ENCODE measurements around the gene PTPRC.

Gene PTPRC

DNA sequence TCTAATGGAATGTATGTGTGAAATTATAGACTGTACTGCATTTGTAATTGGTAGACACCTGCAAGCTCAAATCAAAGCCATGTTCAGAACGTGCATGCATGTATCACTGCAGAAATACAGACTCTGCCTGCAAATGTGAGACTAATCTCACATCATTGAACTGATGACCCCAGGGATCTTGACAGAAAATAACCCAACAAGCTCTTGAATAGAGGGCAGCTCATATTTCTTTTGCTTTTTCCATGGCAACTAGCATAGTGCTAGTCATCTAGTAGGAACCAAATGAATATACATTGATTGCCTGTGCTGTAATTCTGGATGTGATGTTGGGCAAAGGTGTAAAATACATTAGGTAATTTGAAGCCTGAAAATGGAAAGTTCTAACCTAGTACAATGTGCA, 62.4 kb downstream of the PTPRC start:
- DNase-seq (ENCODE audit: low spot score), result no peak

DNA sequence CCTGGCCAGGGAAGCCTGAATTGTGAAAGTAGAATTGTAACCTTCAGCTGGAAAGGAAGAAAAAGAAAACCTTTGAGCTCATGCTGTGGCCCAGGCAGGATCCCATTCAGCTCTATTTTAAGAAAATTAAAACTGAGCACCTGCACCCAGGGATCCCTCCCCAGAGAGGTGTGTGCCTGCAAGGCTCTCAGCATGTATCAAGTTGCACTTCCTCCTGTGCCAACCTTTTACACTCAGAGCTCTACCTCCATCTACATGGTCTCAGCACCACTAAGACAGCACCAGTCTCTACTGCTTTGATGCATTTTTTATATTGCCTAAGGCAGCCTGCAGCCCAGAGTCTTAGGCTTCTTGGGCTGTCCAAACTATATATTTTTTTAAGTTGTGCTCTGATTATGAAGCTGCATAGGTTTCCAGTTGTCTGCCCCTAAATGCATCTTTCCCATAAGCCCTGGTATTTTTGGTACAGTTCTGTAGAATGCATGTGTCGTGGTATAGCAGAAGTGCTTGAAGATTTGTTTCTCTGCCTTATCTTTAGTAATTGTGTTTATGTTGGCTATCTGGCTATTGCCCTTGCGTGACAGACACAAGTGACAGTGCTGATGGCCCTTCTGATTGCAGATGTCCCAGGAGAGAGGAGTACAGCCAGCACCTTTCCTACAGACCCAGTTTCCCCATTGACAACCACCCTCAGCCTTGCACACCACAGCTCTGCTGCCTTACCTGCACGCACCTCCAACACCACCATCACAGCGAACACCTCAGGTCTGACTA, 63.1 kb downstream of the PTPRC start:
- no peak for DNase-seq (ENCODE audit: low spot score)

DNA sequence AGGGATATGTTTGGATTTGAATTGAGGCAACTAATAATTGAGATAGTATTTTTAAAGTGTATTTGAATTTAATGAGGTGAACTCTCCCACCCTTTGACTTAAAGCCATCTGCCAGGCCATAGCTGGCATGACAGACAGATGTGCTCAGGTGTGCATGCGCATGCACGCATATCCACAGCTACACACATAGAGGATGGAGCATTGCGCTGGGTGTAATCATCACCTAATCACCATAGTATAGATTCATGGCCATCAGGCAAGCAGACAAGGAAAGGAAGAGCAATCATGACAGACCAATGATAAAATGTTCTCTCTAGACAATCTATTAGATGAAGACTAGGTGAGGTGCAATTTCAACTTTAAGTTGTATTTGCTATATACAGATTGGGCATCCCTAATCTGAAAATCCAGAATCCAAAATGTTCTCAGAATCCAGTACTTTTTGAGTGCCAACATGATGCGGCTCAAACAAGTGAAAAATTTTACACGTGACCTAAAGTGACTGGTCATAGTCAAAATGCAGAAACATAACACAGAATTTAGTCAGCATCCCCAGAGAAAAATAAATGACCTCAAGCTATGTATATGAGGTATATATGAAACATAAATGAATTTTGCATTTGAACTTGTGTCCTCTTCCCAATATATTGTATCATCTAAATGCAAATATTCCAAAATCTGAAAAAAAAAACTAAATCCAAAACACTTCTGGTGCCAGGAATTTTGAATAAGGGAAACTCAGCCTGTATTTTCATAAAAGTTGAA, 70.1 kb downstream of the PTPRC start:
- no peak for DNase-seq (ENCODE audit: low spot score)

DNA sequence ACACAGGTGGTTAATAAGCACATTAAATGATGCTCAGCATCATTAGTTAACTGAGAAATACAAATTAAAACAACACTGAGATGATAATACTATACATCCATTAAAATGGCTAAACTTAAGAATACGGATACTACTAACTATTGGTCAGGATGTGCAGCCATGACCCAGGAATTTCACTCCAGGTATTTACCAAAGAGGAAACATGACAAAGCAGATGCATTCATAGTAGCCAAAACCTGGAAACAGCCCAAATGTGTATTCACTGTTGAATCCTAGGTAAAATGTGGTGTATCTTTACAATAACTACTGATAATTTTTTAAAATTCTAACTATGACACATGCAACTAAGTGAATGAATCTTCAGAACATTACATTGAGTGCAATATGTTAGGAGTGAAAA, 73.0 kb downstream of the PTPRC start:
- no peak for DNase-seq (ENCODE audit: low spot score)

DNA sequence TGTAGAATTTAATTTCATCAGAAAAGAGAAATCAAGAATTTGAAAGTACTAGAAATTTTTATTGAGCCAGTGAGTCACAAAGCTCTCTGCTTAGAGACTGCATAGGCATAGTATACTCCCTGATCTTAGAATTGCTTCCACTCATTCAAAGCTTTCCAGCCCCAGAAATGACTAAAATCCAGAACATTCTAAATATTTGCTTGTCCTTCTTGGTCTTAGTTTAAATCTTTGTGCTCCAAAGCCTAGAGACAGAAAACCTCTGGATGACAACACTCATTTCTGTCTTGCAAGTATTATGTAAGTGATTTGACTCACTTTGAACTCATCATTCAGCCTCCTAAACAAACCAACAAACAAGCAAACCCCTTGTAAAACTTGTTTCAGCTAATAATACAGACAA, 74.2 kb downstream of the PTPRC start:
- no peak for DNase-seq (ENCODE audit: low spot score)

DNA sequence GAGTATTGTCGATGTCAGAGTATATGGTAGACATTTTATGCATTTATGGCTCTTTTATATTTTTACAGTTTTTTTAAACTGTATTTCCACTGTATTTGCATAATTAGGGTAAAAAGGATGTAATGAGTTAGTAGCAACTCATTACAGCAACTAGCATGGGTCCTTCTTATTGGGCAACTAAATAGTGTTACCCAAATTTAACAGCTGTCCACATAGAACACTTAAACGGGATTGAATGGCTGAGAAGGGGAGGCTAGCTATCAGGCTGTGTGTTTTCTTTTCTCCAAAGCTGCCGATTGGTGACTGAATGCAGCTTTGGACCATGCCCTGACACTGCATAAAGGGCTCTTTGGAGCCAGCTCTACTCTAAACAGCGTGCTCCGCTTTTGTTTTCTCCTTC, 75.4 kb downstream of the PTPRC start:
- DNase-seq (ENCODE audit: low spot score), result no peak

DNA sequence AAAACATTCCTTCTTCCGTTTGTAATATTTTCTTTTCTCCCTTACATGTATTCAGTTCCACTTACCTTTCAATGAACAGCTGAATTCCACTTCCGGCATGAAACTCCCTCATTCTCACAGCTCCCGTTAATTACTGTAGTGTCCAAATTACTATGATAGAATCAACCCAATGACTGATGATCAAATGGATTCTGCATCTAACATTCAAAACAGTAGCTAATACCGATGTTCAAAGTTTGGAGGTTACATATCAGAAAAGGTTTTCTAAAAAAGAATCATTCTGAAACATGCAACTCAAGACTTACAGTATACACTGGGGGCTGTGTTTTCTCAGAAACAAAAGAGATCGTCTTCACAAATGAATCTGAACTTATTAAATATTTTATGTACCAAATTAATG, 77.2 kb downstream of the PTPRC start:
- no peak for DNase-seq (ENCODE audit: low spot score)

DNA sequence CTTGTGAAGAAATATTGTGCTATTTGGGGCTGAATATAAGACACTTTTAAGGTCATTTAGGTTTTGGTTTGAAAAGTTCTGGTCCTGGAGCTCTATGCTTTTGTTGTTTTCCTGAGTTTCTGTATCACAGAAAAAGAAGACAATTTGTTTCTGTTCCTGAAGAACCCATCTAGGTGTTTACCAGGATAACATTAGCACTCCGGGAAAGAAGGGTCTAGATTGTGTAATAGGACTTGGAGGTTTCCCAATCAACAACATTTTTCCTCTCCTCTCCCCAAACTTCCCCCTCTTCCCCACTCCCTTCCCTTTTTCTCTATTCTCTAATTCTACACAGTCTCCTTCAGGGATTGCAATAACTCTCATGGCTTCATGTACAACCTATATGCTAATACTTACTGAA, 78.7 kb downstream of the PTPRC start:
- no peak for DNase-seq (ENCODE audit: low spot score)

DNA sequence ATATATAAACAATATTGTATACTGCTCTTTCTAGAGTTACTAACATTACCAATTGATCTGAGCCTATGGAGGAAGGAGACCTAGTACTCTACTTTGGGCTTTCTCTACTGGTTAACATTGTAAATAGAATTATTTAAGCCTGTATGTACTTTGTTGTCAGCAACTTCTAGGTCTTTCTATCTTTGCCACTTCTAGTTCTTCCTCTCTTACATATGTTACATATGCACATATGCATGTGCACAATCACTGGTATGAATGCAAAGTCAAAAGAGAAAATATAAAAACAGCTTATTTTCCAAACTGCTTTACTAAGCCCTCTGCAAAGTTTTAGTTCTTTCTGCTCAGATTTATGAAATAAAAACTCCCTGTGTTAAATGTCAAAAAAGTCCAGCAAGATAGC, 84.3 kb downstream of the PTPRC start:
- no peak for DNase-seq (ENCODE audit: low spot score)

DNA sequence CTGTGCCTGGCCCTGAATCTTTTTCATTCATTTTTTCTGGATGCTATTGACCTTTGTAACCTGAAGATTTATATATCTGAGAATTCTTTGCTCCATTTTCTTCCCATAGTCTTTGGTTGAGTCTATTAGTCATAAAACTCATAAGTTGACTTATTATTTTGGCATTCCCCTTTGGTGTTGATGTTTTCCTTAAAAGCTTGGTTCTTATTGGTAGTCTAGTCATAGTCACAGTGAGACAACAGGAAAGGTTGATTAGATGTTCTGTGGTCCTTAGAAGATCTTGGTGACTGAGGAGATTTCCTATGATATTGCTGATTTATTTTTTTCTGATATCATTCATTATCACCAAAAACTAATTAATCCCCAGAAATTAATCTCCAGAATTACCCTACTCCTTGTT, 86.2 kb downstream of the PTPRC start:
- no peak for DNase-seq (ENCODE audit: low spot score)

DNA sequence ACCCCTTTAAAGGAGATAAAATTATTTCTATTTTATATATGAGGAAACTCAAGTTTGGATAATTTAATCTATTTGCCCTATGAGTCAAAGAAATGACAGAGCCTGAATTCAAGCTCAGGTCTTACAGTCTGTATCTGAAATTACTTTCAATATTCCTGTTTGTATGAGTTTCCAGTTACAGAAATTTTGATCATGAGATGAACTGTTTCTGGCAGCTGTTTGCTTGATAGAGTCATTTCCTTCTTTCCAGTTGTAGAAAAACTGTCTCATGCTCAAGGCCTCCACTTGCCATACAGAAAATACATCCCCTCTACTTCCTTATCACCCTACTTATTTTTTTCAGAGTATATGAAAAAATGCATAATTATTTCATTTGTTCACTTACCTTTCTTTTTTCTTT, 87.6 kb downstream of the PTPRC start:
- no peak for DNase-seq (ENCODE audit: low spot score)

DNA sequence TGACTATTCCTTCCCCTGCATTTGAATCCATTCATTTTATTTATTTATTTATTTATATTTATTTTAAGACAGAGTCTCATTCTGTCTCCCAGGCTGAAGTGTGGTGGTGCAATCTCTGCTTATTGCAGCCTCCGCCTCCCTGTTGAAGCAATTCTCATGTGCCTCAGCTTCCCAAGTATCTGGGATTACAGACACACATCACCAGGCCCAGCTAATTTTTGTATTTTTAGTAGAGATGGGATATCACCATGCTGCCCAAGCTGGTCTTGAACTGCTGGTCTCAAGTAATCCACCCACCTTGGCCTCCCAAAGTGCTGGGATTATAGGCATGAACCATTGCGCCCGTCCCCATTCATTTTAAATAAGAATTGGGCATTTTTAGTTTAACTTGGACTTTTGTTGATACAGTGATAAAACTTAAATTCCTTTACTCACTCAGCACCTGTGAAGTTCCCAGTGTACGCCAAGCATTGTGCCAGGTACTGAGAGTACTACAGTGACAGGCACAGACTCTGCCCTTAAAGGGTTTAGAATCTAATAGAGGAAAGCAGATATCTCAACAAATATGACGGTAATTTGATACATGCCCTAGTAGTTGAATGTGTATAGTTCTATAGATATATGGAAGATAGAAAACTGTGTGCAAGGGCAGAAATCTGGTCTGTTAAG, 90.5 kb downstream of the PTPRC start:
- no peak for DNase-seq (ENCODE audit: low spot score)

DNA sequence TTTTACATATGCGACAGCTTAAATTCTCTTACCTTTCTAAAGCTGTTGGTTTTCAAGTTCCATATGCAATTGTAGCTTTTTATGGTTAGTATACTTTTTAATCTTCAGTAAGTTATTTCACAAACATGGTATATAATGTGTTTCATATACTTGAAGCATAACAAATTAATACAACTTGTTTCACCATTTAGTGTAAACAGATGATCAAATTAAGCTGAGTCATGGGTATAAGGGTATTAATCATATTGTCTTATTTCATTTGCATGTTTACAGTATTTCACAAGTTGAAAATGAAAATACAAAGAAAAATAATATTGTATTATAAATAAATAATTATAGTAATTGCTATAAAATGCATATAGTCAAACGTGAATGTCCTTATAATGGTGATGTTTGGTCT, 92.1 kb downstream of the PTPRC start:
- DNase-seq (ENCODE audit: low spot score), result no peak

DNA sequence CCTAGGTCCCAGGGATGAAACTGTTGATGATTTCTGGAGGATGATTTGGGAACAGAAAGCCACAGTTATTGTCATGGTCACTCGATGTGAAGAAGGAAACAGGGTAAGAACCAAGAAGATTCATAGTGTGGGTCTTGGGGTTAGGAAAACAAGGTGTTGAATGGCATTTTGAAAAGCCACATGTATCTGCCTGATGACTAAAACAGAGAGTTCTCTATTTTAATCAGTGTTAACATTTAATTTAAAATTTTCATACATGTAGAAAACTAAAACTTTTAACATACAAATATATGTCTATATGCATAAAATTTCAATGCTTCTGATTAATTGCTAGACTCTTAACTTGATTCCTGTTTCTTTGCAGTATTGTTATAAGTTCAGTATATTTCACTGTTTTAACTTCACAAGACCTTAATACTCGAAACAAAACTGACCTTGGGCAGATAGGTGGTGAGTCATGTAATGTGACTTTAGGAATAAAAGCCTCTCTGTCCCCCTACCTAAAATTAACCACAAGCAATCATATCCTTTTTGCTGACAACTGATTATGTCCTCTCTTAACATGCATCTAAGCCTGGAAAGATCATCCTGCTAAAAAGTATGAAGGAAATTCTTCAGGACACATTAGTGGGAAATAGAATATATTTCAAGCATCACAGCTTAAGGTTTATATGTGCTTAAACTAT, 95.6 kb downstream of the PTPRC start:
- DNase-seq (ENCODE audit: low spot score), result no peak

DNA sequence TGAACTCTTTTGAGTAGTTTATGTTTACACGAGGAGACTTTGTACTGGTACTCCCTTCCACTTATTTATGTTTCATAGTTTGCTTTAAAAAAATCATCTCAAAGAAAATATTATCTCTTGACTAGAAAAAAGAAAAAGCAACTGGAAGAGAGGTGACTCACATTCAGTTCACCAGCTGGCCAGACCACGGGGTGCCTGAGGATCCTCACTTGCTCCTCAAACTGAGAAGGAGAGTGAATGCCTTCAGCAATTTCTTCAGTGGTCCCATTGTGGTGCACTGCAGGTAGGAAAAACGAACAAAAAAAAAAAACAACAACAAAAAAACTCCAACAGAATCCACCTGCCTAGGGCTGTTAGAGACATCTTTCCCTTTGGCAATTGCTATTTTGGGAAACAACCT, 102.9 kb downstream of the PTPRC start:
- DNase-seq (ENCODE audit: low spot score), result no peak

DNA sequence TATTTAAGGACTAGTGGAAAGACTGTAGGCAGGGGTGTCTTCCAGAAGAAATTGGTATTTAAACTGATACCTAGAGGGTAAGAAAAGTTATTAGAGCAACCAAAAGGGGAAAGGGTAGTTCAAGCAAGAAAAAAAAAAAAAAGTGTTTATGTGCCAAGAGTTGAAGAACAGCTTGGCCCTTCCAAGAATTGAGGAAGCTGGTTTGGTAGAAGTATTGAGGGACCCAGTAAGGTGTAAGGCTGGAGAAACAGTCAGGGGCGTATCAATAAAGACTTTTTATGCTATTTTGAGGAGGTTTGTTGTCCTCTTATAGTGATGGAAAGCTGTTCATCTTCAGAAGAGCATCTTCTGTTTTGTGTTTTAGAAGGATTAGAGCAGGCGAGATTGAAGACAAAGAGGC, 108.3 kb downstream of the PTPRC start:
- DNase-seq (ENCODE audit: low spot score), result no peak

DNA sequence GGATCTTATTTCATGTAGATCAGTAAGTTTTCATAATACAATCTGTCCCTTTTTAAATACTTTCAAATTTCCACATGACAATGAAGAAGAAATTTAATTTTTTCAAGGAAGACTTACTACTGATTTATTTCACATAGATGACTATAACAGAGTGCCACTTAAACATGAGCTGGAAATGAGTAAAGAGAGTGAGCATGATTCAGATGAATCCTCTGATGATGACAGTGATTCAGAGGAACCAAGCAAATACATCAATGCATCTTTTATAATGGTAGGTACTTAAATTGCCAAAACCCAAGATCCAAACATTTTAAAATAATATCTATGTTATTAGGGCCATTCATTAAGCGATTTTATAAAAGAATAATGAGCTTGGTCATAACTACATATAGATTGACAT, 110.4 kb downstream of the PTPRC start:
- no peak for DNase-seq (ENCODE audit: low spot score)

DNA sequence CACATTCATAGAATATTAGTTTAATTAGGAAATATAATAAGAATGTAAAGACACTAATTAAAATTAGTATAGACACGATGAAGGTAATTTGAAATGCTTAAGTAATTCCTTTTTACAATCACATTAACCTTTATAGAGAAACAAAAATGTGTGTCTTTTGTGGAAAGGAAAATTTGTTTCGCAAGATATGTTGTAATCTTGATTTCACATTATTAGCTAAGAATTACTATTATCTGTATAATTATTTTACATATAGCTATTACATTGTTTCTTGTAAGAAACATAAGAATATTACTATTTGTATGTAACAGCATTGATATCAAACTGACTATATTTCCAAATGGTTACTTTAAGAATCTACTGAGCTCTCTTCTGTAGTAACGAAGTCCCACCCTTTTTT, 111.2 kb downstream of the PTPRC start:
- no peak for DNase-seq (ENCODE audit: low spot score)

DNA sequence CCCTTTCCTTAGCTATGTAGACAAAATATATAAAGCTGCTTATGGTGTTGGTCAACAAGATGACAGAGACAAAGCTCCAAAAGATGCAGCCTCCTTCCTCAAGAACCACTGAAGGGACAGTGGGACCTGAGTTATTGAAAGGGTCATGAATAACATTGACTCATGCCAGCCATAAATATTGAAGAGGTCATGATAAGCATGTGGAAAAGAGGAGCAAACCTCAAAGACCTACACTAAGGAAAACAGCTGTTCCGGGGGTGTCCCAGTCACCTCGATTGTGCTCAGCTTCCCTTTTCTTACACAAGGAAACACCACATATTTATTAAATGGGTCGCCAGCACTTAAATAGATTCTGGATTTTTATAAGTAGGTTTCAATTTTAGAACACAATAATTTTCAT, 112.9 kb downstream of the PTPRC start:
- no peak for DNase-seq (ENCODE audit: low spot score)

DNA sequence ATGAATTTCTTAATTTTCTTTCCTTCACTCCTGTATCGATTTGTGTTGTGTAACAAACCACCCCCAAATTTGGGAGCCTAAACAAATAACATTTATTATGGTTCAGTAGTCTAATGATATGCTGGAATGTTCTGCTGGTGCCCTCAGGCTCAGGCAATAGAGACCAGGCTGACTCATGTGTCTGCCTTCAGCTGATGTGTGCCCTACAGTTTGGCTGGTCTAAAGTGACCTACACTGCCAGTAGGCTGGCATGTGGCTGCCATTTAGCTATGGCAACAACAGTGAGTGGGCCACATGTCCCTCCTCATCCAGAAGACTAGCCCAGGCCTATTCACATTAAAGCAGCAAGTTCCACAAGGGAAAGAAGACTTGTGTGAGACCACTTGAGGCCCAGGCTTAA, 115.8 kb downstream of the PTPRC start:
- no peak for DNase-seq (ENCODE audit: low spot score)

DNA sequence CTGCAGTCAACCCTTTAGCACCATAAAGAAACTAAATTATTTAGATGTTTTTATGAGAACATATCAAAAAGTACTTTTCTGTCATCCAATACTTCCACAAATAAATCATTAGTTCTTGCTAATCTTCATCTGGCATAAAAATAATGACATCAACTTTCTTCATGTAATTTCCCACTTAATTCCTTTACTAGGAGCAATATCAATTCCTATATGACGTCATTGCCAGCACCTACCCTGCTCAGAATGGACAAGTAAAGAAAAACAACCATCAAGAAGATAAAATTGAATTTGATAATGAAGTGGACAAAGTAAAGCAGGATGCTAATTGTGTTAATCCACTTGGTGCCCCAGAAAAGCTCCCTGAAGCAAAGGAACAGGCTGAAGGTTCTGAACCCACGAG, 116.9 kb downstream of the PTPRC start:
- DNase-seq (ENCODE audit: low spot score), result no peak

DNA sequence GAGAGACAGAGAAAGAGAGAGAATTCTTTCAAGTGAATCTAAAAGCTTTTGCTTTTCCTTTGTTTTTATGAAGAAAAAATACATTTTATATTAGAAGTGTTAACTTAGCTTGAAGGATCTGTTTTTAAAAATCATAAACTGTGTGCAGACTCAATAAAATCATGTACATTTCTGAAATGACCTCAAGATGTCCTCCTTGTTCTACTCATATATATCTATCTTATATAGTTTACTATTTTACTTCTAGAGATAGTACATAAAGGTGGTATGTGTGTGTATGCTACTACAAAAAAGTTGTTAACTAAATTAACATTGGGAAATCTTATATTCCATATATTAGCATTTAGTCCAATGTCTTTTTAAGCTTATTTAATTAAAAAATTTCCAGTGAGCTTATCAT, 117.6 kb downstream of the PTPRC start:
- no peak for DNase-seq (ENCODE audit: low spot score)

Data from left forelimb (tissue), 1 donor.